ENCODE data around the gene MICU1.
"Not testable (repeated sequence)": the region's sequence is repeated elsewhere in the genome, so short reads cannot be mapped to it uniquely, and the experiment has no call there.

The MICU1 gene

DNA sequence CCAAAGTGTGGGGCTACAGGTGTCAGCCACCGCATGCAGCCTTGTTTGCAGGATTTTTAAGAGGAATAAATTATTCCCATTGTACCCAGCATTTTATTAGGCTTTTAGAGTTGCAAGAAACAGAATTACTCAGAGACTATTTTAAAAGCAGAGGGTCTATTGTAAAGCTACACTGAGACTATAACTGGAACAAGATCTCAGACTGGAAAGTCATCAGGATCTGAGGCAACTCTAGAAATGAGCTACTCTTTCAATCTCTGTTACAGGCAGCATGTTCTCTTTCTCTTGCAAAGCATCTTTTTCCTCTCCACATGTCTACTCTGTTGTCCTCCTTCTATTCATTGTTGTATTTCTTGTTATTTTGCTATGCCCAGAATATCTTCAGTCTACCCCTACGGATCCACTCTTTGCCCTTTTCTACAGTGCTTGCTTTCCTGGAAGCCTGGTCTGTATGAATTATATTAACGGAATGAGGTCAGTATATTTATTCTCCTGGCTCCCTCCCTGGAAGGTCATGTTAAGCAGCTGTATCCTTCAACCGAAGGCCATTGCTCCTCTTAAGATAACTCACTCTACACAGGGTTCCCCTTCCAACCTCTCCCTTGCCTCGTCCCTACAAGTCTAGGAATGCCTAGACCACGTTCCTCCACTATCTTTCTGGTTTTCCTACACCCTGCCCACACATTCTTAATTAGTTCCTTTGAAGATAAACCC, 27.7 kb upstream of the MICU1 start:
- DNase-seq, result no peak
- in situ Hi-C loops (cut with HindIII; ENCODE audit: low pct_ligation_motif_present, low sequenced_read_pairs), result no loop called here
- no peak overlapping the region for H3K4me3 ChIP-seq (ENCODE audit: low read depth, low read length)
- TF ChIP-seq, protein P1, sequence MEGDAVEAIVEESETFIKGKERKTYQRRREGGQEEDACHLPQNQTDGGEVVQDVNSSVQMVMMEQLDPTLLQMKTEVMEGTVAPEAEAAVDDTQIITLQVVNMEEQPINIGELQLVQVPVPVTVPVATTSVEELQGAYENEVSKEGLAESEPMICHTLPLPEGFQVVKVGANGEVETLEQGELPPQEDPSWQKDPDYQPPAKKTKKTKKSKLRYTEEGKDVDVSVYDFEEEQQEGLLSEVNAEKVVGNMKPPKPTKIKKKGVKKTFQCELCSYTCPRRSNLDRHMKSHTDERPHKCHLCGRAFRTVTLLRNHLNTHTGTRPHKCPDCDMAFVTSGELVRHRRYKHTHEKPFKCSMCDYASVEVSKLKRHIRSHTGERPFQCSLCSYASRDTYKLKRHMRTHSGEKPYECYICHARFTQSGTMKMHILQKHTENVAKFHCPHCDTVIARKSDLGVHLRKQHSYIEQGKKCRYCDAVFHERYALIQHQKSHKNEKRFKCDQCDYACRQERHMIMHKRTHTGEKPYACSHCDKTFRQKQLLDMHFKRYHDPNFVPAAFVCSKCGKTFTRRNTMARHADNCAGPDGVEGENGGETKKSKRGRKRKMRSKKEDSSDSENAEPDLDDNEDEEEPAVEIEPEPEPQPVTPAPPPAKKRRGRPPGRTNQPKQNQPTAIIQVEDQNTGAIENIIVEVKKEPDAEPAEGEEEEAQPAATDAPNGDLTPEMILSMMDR (IDR thresholded peaks at IDR 0.05; ENCODE audit: low read depth, low read length, missing control alignments), result no peak
- no peaks in the 10 kb centered on the region for H3K36me3 ChIP-seq (replicated peaks)
- no peaks in the 10 kb centered on the region for H3K27me3 ChIP-seq (replicated peaks)
- no peak overlapping the region for H3K27ac ChIP-seq

GRCh38 chr10:72649291-72649690, 23.4 kb upstream of the MICU1 start:
- DNase-seq, result no peak
- Histone ChIP-seq H3K4me3 (ENCODE audit: low read depth, low read length) (no peak overlapping the region), H3K36me3 (replicated peaks) (no peaks in the 10 kb centered on the region), H3K27me3 (replicated peaks) (no peaks in the 10 kb centered on the region), H3K27ac (no peak overlapping the region)
- in situ Hi-C loops (cut with HindIII; ENCODE audit: low pct_ligation_motif_present, low sequenced_read_pairs), result no loop called here
- TF ChIP-seq, protein P1 (IDR thresholded peaks at IDR 0.05; ENCODE audit: low read depth, low read length, missing control alignments), result no peak

DNA sequence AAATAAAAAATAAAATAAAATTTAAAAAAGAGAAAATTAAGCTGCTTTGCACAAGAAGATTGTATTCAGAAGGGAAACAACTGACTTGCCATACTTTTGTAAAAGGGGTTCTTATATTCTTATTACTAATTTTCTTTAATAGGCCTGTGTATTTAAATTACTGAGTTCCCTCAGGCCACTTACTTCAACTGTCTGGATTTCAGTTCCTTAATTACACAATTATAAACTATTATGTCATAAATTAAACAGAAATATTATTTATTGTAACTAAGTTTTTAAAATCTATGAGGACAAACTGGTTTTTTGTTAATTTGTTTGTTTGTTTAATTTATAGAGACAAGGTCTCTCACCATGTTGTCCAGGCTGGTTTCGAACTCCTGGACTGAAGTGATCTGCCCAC, 22.4 kb upstream of the MICU1 start:
- in situ Hi-C loops (cut with HindIII; ENCODE audit: low pct_ligation_motif_present, low sequenced_read_pairs), result no loop called here
- DNase-seq, result no peak

GRCh38 chr10:72646971-72647370, 21.1 kb upstream of the MICU1 start:
- H3K27me3 ChIP-seq (replicated peaks); DNase-seq; H3K27ac ChIP-seq; in situ Hi-C loops (cut with HindIII; ENCODE audit: low pct_ligation_motif_present, low sequenced_read_pairs); H3K36me3 ChIP-seq (replicated peaks); H3K4me3 ChIP-seq (ENCODE audit: low read depth, low read length): not testable (repeated sequence)

More for the DNA sequence above, 22.4 kb upstream of the MICU1 start:
- H3K27ac ChIP-seq, result no peak overlapping the region
- TF ChIP-seq, protein P1 (IDR thresholded peaks at IDR 0.05; ENCODE audit: low read depth, low read length, missing control alignments), result no peak
- no peak overlapping the region for H3K4me3 ChIP-seq (ENCODE audit: low read depth, low read length)
- H3K36me3 ChIP-seq (replicated peaks), result no peaks in the 10 kb centered on the region
- H3K27me3 ChIP-seq (replicated peaks), result no peaks in the 10 kb centered on the region

GRCh38 chr10:72645263-72645858, 19.5 kb upstream of the MICU1 start:
- DNase-seq, result no peak
- TF ChIP-seq, protein P1 (IDR thresholded peaks at IDR 0.05; ENCODE audit: low read depth, low read length, missing control alignments), result no peak
- Histone ChIP-seq H3K27me3 (replicated peaks) (no peaks in the 10 kb centered on the region), H3K27ac (no peak overlapping the region), H3K36me3 (replicated peaks) (no peaks in the 10 kb centered on the region), H3K4me3 (ENCODE audit: low read depth, low read length) (no peak overlapping the region)
- in situ Hi-C loops (cut with HindIII; ENCODE audit: low pct_ligation_motif_present, low sequenced_read_pairs), result no loop called here

- no peak overlapping the region for H3K4me3 ChIP-seq (ENCODE audit: low read depth, low read length)
- no peak overlapping the region for H3K27ac ChIP-seq
- H3K36me3 ChIP-seq (replicated peaks), result no peaks in the 10 kb centered on the region
- TF ChIP-seq, protein P1 (IDR thresholded peaks at IDR 0.05; ENCODE audit: low read depth, low read length, missing control alignments), result no peak
- no peak for DNase-seq
- in situ Hi-C loops (cut with HindIII; ENCODE audit: low pct_ligation_motif_present, low sequenced_read_pairs), result no loop called here
- no peaks in the 10 kb centered on the region for H3K27me3 ChIP-seq (replicated peaks)
Observed at GRCh38 chr10:72642318-72642717, 16.4 kb upstream of the MICU1 start.
